Uterus (tissue), 2 donors: ENCODE results near the gene GRPEL2.

ENCODE experiments used
- CTCF ChIP-seq, 4 experiments: fragments of 200-600 bp in 2 of 4; fragments of 450-650 bp in 2 of 4; sonication (generic) in 2 of 4; IDR thresholded peaks; one replicate each; pipeline ENCODE4 v1.5.1; 2016 to 2019; ENCODE audit warnings: antibody characterized with exemption in 4 of 4, mild to moderate bottlenecking in 2 of 4, moderate library complexity in 1 of 4
- POLR2A ChIP-seq, 2 donors: fragments of 450-650 bp; IDR thresholded peaks; one replicate each; pipeline ENCODE4 v1.6.1; 2016; ENCODE audit warnings: antibody characterized with exemption in 2 of 2, mild to moderate bottlenecking in 1 of 2, moderate library complexity in 1 of 2

- TF ChIP-seq CTCF (IDR thresholded peaks at IDR 0.05) (no peak), POLR2A (IDR thresholded peaks at IDR 0.05) (no peak)
Measured at GRCh38 chr5:149376104-149376503, 30.8 kb downstream of the GRPEL2 start.
